ENCODE data around the gene REEP3.

The REEP3 gene

DNA sequence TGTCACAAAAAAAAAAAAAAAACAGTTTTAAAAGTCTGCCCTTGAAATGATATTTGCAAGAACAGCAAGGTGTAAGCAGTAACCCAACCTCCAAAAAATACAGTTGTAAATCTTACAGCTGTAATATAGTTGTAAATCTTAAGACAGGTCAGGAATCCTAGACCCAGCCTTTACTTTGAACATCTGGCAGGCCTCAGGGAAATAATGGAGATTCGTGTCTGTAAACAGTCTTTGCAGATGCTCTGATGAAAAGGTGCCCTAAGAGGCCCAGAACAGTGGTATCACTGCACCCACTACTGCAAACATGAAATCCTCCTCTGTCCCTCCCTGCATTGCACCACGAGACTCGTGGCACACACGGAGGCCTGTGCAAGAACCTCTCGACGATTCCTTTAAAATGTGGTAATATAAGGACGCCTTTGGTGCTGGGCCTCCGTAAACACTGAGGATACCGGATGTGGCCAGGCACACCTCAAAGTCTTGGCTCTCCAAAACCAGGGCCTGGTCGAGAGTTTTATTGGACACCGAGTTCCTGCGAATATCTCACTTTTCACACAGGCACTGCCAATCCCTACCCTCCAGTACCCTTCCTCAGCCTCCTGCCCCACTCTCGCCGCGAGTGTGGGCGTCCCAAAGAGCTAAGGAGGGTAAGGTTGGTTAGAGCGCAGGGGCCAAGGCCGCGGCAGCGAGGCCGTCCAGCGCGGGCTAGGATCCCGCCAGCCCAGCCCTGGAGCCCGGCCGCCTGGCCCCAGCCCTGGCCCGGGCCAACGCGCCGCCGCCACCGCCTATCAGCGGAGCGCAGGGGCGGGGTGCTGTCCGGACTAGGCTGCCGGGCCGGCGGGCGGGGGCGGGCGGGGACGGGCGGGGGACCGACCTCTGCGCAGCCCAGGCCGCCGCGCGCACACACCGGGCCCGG is at the start of gene REEP3 (continued):
- TF ChIP-seq, protein P1, sequence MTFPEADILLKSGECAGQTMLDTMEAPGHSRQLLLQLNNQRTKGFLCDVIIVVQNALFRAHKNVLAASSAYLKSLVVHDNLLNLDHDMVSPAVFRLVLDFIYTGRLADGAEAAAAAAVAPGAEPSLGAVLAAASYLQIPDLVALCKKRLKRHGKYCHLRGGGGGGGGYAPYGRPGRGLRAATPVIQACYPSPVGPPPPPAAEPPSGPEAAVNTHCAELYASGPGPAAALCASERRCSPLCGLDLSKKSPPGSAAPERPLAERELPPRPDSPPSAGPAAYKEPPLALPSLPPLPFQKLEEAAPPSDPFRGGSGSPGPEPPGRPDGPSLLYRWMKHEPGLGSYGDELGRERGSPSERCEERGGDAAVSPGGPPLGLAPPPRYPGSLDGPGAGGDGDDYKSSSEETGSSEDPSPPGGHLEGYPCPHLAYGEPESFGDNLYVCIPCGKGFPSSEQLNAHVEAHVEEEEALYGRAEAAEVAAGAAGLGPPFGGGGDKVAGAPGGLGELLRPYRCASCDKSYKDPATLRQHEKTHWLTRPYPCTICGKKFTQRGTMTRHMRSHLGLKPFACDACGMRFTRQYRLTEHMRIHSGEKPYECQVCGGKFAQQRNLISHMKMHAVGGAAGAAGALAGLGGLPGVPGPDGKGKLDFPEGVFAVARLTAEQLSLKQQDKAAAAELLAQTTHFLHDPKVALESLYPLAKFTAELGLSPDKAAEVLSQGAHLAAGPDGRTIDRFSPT (tag by site-specific recombination; IDR thresholded peaks at IDR 0.05): peak; percentile 60; the same call in 1 of the 2 replicates
- no peak for TF ChIP-seq ZNF768 (tag by site-specific recombination; IDR thresholded peaks at IDR 0.05)
- no peak for TF ChIP-seq ZNF19 (tag by site-specific recombination; IDR thresholded peaks at IDR 0.05; ENCODE audit: low read depth)
- TF ChIP-seq ZSCAN30 (tag by site-specific recombination; IDR thresholded peaks at IDR 0.05): peak; percentile 97
- TF ChIP-seq ZFHX2 (tag by site-specific recombination; conservative IDR thresholded peaks at IDR 0.05): peak; percentile 16; the same call in 1 of the 2 replicates
- TF ChIP-seq ZNF416 (tag by site-specific recombination; IDR thresholded peaks at IDR 0.05): no peak
- TF ChIP-seq, protein P2, sequence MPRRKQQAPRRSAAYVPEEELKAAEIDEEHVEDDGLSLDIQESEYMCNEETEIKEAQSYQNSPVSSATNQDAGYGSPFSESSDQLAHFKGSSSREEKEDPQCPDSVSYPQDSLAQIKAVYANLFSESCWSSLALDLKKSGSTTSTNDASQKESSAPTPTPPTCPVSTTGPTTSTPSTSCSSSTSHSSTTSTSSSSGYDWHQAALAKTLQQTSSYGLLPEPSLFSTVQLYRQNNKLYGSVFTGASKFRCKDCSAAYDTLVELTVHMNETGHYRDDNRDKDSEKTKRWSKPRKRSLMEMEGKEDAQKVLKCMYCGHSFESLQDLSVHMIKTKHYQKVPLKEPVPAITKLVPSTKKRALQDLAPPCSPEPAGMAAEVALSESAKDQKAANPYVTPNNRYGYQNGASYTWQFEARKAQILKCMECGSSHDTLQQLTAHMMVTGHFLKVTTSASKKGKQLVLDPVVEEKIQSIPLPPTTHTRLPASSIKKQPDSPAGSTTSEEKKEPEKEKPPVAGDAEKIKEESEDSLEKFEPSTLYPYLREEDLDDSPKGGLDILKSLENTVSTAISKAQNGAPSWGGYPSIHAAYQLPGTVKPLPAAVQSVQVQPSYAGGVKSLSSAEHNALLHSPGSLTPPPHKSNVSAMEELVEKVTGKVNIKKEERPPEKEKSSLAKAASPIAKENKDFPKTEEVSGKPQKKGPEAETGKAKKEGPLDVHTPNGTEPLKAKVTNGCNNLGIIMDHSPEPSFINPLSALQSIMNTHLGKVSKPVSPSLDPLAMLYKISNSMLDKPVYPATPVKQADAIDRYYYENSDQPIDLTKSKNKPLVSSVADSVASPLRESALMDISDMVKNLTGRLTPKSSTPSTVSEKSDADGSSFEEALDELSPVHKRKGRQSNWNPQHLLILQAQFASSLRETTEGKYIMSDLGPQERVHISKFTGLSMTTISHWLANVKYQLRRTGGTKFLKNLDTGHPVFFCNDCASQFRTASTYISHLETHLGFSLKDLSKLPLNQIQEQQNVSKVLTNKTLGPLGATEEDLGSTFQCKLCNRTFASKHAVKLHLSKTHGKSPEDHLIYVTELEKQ (tag by site-specific recombination; IDR thresholded peaks at IDR 0.05; ENCODE audit: borderline replicate concordance): 0 out of 2 replicates have a peak, but pooled peaks have one; percentile 34
- peak; percentile 93 for TF ChIP-seq ZNF335 (tag by site-specific recombination; conservative IDR thresholded peaks at IDR 0.05)
- no peak for TF ChIP-seq ZNF596 (tag by site-specific recombination; IDR thresholded peaks at IDR 0.05)
- TF ChIP-seq ZNF174 (tag by site-specific recombination; IDR thresholded peaks at IDR 0.05): no peak
- TF ChIP-seq, protein P3, sequence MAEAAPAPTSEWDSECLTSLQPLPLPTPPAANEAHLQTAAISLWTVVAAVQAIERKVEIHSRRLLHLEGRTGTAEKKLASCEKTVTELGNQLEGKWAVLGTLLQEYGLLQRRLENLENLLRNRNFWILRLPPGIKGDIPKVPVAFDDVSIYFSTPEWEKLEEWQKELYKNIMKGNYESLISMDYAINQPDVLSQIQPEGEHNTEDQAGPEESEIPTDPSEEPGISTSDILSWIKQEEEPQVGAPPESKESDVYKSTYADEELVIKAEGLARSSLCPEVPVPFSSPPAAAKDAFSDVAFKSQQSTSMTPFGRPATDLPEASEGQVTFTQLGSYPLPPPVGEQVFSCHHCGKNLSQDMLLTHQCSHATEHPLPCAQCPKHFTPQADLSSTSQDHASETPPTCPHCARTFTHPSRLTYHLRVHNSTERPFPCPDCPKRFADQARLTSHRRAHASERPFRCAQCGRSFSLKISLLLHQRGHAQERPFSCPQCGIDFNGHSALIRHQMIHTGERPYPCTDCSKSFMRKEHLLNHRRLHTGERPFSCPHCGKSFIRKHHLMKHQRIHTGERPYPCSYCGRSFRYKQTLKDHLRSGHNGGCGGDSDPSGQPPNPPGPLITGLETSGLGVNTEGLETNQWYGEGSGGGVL (tag by site-specific recombination; IDR thresholded peaks at IDR 0.05): no peak
- TF ChIP-seq, protein P4, sequence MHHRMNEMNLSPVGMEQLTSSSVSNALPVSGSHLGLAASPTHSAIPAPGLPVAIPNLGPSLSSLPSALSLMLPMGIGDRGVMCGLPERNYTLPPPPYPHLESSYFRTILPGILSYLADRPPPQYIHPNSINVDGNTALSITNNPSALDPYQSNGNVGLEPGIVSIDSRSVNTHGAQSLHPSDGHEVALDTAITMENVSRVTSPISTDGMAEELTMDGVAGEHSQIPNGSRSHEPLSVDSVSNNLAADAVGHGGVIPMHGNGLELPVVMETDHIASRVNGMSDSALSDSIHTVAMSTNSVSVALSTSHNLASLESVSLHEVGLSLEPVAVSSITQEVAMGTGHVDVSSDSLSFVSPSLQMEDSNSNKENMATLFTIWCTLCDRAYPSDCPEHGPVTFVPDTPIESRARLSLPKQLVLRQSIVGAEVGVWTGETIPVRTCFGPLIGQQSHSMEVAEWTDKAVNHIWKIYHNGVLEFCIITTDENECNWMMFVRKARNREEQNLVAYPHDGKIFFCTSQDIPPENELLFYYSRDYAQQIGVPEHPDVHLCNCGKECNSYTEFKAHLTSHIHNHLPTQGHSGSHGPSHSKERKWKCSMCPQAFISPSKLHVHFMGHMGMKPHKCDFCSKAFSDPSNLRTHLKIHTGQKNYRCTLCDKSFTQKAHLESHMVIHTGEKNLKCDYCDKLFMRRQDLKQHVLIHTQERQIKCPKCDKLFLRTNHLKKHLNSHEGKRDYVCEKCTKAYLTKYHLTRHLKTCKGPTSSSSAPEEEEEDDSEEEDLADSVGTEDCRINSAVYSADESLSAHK (tag by site-specific recombination; IDR thresholded peaks at IDR 0.05): no peak
- no peak for TF ChIP-seq TCF7L2 (IDR thresholded peaks at IDR 0.05; ENCODE audit: borderline replicate concordance, low read depth, low read length)
- TF ChIP-seq ZNF521 (tag by site-specific recombination; IDR thresholded peaks at IDR 0.05): no peak
- TF ChIP-seq ZNF23 (tag by site-specific recombination; IDR thresholded peaks at IDR 0.05; ENCODE audit: borderline replicate concordance): no peak
- peak; percentile 77 for TF ChIP-seq ZEB2 (tag by site-specific recombination; IDR thresholded peaks at IDR 0.05)
- TF ChIP-seq ZNF560 (tag by site-specific recombination; IDR thresholded peaks at IDR 0.05; ENCODE audit: borderline replicate concordance): no peak
- TF ChIP-seq ZNF660 (tag by site-specific recombination; IDR thresholded peaks at IDR 0.05): peak; percentile 66
- no peak for TF ChIP-seq ZNF777 (tag by site-specific recombination; IDR thresholded peaks at IDR 0.05; ENCODE audit: borderline replicate concordance)
